ENCODE results near the gene MICAL1.

MICAL1 gene

DNA sequence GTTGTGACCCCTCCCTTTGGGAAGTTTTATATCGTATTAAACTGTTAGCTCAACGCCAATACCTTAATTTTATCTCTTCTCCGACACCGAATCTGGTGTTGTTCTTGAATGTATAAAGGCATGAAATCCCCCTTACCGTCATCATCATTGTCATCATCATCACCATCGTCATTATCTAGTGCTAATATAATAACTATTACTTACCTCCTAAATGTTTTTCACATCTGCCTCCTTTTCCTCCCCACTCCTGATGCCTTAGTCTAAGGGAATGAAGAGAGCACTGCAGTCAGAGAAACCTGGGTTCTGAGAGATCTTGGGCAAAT lies 28.1 kb upstream of the MICAL1 start:
- Histone ChIP-seq H3K4me3 (ENCODE audit: low read depth, low read length) (peak overlapping the region; percentile 70), H3K27ac (ENCODE audit: low read depth, low read length) (no peak overlapping the region), H3K79me1 (ENCODE audit: low read length) (peaks cover 5% of the 10 kb centered on the region), H3K79me2 (ENCODE audit: control insufficient read depth, insufficient read depth, low read length, poor library complexity) (peaks cover 3% of the 10 kb centered on the region), H4K8ac (ENCODE audit: low read depth, low read length) (no peak overlapping the region), H3K18ac (ENCODE audit: low read length) (no peak overlapping the region), H3K27me3 (ENCODE audit: insufficient read depth, low read length) (no peaks in the 10 kb centered on the region), H3K23ac (ENCODE audit: low read length) (no peak overlapping the region), H3K4ac (ENCODE audit: low read depth, low read length) (no peak overlapping the region), H2BK5ac (ENCODE audit: low read depth, low read length, poor library complexity) (no peak overlapping the region), H4K91ac (ENCODE audit: low read depth, low read length) (no peak overlapping the region), H3K36me3 (ENCODE audit: control insufficient read depth in 1 of 2, insufficient read depth in 2 of 2, low read length in 2 of 2) (peaks cover 0 to 6% of the 10 kb centered on the region in 2 experiments), H3K9me3 (ENCODE audit: insufficient read depth, low read depth, low read length) (no peaks in the 10 kb centered on the region), H3K4me2 (ENCODE audit: low read length) (peak overlapping the region; percentile 85), H2BK12ac (ENCODE audit: low read length) (no peak overlapping the region), H4K12ac (ENCODE audit: low read depth, low read length) (no peak overlapping the region), H2AK5ac (ENCODE audit: low read length) (no peak overlapping the region), H3K9ac (ENCODE audit: low read length) (no peak overlapping the region), H3K4me1 (ENCODE audit: control insufficient read depth in 1 of 2, insufficient read depth in 2 of 2, low read length in 2 of 2) (peaks cover 0 to 3% of the 10 kb centered on the region in 2 experiments), H2BK120ac (ENCODE audit: insufficient read depth, low read length, poor library complexity) (no peak overlapping the region), H3K14ac (ENCODE audit: low read length) (no peak overlapping the region), H2AFZ (ENCODE audit: insufficient read depth, low read length, poor library complexity) (no peak overlapping the region)
- no CpG with 5 or more reads among the region's 6 CpGs for WGBS (ENCODE audit: extremely low coverage, insufficient coverage, insufficient read length)
- no peak for DNase-seq

DNA sequence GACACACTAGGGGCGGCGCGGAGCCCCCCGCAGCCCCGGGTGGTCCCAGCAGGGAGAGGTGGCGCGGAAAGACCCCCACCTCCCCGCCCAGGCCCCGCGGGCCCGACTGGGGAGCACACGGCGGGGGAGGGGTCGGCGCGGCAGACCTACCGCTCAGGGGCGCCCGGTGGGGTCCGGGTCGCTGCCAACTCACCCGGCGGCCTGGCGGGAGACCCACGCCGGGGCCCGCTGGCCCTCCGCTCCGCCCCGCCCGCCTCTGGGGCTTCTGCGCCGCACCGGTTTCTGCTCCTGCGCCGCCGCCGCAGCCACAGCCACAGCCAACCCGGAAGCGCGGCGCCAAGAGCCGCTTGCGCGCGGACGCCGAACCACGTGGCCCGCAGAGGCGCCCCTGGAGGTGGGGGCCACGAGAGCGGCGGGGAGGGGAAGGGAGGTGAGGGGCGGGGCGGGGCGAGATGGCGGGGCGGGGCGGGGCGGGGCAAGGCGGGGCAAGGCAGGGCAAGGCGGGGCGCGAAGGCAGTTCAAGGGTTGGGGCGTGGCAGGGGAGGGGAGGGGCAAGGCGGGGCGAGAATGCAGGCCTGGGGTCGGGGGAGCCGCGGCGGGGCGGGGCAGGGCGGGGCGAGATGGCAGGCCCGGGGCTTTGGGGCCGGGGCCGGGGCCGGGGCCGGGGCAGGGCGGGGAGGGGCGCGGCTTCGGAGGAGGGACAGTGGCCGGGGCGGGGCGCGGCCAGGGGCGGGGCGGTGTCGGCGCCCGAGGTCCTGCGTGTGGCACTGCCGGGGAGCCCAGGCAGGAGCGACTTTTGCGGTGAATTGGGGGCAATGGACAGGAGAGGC lies 27.5 kb upstream of the MICAL1 start, which contains the start of gene ZBTB24:
TSS of gene ZBTB24 (minus strand) at position 315 of the 830 bp plus-strand sequence. CDS start 1,193 bp downstream, outside the sequence.
- Histone ChIP-seq H2AFZ (ENCODE audit: insufficient read depth, low read length, poor library complexity) (peak within 1 kb of the TSS; percentile 89), H2BK5ac (ENCODE audit: low read depth, low read length, poor library complexity) (peak within 1 kb of the TSS; percentile 78), H3K4me1 (ENCODE audit: control insufficient read depth in 1 of 2, insufficient read depth in 2 of 2, low read length in 2 of 2) (peaks cover 0 to 3% of the 10 kb centered on the region in 2 experiments), H3K27ac (ENCODE audit: low read depth, low read length) (no peak within 1 kb of the TSS), H3K4ac (ENCODE audit: low read depth, low read length) (peak within 1 kb of the TSS; percentile 82), H2AK5ac (ENCODE audit: low read length) (peak within 1 kb of the TSS; percentile 69), H4K91ac (ENCODE audit: low read depth, low read length) (peak within 1 kb of the TSS; percentile 77), H3K14ac (ENCODE audit: low read length) (peak within 1 kb of the TSS; percentile 84), H2BK120ac (ENCODE audit: insufficient read depth, low read length, poor library complexity) (peak within 1 kb of the TSS; percentile 76), H3K79me2 (ENCODE audit: control insufficient read depth, insufficient read depth, low read length, poor library complexity) (peaks cover 3% of the 10 kb centered on the region), H3K79me1 (ENCODE audit: low read length) (peaks cover 5% of the 10 kb centered on the region), H4K12ac (ENCODE audit: low read depth, low read length) (peak within 1 kb of the TSS; percentile 73), H3K4me3 (ENCODE audit: low read depth, low read length) (peak within 1 kb of the TSS; percentile 90), H3K9me3 (ENCODE audit: insufficient read depth, low read depth, low read length) (no peaks in the 10 kb centered on the region), H3K36me3 (ENCODE audit: control insufficient read depth in 1 of 2, insufficient read depth in 2 of 2, low read length in 2 of 2) (peaks cover 0 to 6% of the 10 kb centered on the region in 2 experiments), H2BK12ac (ENCODE audit: low read length) (no peak within 1 kb of the TSS), H4K8ac (ENCODE audit: low read depth, low read length) (peak within 1 kb of the TSS; percentile 80), H3K9ac (ENCODE audit: low read length) (peak within 1 kb of the TSS; percentile 93), H3K23ac (ENCODE audit: low read length) (no peak within 1 kb of the TSS), H3K4me2 (ENCODE audit: low read length) (peak within 1 kb of the TSS; percentile 85), H3K18ac (ENCODE audit: low read length) (peak within 1 kb of the TSS; percentile 74), H3K27me3 (ENCODE audit: insufficient read depth, low read length) (no peaks in the 10 kb centered on the region)
- WGBS (ENCODE audit: extremely low coverage, insufficient coverage, insufficient read length), result no CpG with 5 or more reads among the region's 97 CpGs
- peak; percentile 89 to 93 for DNase-seq

DNA sequence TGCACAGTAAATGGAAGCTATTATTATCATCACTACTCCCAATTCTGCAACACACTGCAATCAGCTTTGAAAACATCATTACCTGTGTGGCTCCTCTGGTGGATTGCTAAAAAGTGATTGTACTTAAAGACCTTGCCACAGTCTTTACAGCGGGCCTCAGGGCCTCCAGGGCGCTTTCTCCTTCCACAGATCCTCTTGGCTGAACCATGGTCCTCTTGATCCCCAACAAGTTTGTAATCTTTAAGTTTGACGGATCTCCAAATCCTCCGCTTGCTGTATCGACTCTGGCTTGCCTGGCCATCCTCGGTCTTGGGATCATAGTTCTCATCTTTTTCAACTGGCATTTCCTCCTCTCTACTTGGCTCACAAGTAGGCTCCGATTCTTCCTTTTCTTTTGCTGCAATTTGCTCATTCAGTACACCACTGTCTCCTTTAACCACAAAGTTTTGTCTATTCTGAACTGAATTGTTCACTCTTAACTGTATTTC lies 25.5 kb upstream of the MICAL1 start:
- no peak overlapping the region for H3K4me2 ChIP-seq (ENCODE audit: low read length)
- H2AK5ac ChIP-seq (ENCODE audit: low read length), result no peak overlapping the region
- H3K4me3 ChIP-seq (ENCODE audit: low read depth, low read length), result no peak overlapping the region
- no CpG with 5 or more reads among the region's 7 CpGs for WGBS (ENCODE audit: extremely low coverage, insufficient coverage, insufficient read length)
- H2AFZ ChIP-seq (ENCODE audit: insufficient read depth, low read length, poor library complexity), result no peak overlapping the region
- DNase-seq, result no peak
- H3K4ac ChIP-seq (ENCODE audit: low read depth, low read length), result no peak overlapping the region
- no peak overlapping the region for H3K18ac ChIP-seq (ENCODE audit: low read length)
- no peak overlapping the region for H3K27ac ChIP-seq (ENCODE audit: low read depth, low read length)
- H3K9me3 ChIP-seq (ENCODE audit: insufficient read depth, low read depth, low read length), result peaks cover 1% of the 10 kb centered on the region
- no peak overlapping the region for H3K9ac ChIP-seq (ENCODE audit: low read length)
- H4K12ac ChIP-seq (ENCODE audit: low read depth, low read length), result no peak overlapping the region
- H3K79me2 ChIP-seq (ENCODE audit: control insufficient read depth, insufficient read depth, low read length, poor library complexity), result peaks cover 3% of the 10 kb centered on the region
- H3K36me3 ChIP-seq (ENCODE audit: control insufficient read depth in 1 of 2, insufficient read depth in 2 of 2, low read length in 2 of 2), result peaks cover 3 to 12% of the 10 kb centered on the region in 2 experiments
- H3K4me1 ChIP-seq (ENCODE audit: control insufficient read depth in 1 of 2, insufficient read depth in 2 of 2, low read length in 2 of 2), result peaks cover 0 to 5% of the 10 kb centered on the region in 2 experiments
- H4K8ac ChIP-seq (ENCODE audit: low read depth, low read length), result no peak overlapping the region
- no peak overlapping the region for H2BK12ac ChIP-seq (ENCODE audit: low read length)
- no peak overlapping the region for H2BK5ac ChIP-seq (ENCODE audit: low read depth, low read length, poor library complexity)
- peaks cover 5% of the 10 kb centered on the region for H3K79me1 ChIP-seq (ENCODE audit: low read length)
- no peak overlapping the region for H3K14ac ChIP-seq (ENCODE audit: low read length)
- no peak overlapping the region for H4K91ac ChIP-seq (ENCODE audit: low read depth, low read length)
- H3K23ac ChIP-seq (ENCODE audit: low read length), result no peak overlapping the region
- no peaks in the 10 kb centered on the region for H3K27me3 ChIP-seq (ENCODE audit: insufficient read depth, low read length)
- no peak overlapping the region for H2BK120ac ChIP-seq (ENCODE audit: insufficient read depth, low read length, poor library complexity)

DNA sequence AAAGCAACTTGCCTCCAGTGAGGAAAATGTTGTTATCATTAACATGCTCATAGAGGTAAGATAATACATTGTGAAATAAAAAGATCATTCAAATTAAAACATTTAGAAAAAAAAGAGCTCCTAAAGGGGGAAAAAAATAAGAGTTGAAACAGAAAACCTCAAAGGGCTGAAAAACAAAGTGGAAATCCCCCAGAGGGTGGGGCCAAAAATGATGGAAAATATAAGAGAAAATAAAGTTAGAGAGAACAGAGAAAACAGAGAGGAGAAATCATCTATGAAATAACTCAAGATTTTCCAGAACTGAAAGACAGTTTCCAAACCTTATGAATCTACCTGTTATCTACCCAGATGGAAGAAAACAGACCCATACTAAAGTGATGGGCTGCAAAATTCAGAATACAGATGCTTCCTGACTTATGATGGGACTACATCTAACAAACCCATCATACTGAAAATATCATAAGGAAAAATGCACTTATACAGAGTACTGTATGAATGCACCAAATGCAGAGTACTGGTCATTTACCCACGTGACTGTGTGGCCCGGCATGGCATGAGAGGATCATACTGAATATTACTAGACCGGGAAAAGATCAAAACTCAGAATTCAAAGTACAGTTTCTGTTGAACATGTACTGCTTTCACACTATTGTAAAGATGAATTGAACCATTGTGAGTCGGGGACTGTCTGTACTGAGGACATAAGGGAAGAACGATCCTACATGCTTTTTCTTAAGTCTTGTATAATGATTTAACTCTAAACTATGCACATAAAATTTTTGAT lies 23.5 kb upstream of the MICAL1 start:
- H3K4me3 ChIP-seq (ENCODE audit: low read depth, low read length), result no peak overlapping the region
- H2BK5ac ChIP-seq (ENCODE audit: low read depth, low read length, poor library complexity), result no peak overlapping the region
- peaks cover 5% of the 10 kb centered on the region for H3K79me1 ChIP-seq (ENCODE audit: low read length)
- WGBS (ENCODE audit: extremely low coverage, insufficient coverage, insufficient read length), result no CpG with 5 or more reads among the region's 5 CpGs
- peaks cover 6 to 18% of the 10 kb centered on the region in 2 experiments for H3K36me3 ChIP-seq (ENCODE audit: control insufficient read depth in 1 of 2, insufficient read depth in 2 of 2, low read length in 2 of 2)
- H2AFZ ChIP-seq (ENCODE audit: insufficient read depth, low read length, poor library complexity), result no peak overlapping the region
- H3K4me1 ChIP-seq (ENCODE audit: control insufficient read depth in 1 of 2, insufficient read depth in 2 of 2, low read length in 2 of 2), result peaks cover 0 to 5% of the 10 kb centered on the region in 2 experiments
- DNase-seq, result no peak
- no peak overlapping the region for H3K4ac ChIP-seq (ENCODE audit: low read depth, low read length)
- H3K79me2 ChIP-seq (ENCODE audit: control insufficient read depth, insufficient read depth, low read length, poor library complexity), result peaks cover 3% of the 10 kb centered on the region
- no peak overlapping the region for H3K18ac ChIP-seq (ENCODE audit: low read length)
- no peak overlapping the region for H2BK12ac ChIP-seq (ENCODE audit: low read length)
- H3K9me3 ChIP-seq (ENCODE audit: insufficient read depth, low read depth, low read length), result peaks cover 1% of the 10 kb centered on the region
- no peak overlapping the region for H3K9ac ChIP-seq (ENCODE audit: low read length)
- H3K14ac ChIP-seq (ENCODE audit: low read length), result no peak overlapping the region
- H4K91ac ChIP-seq (ENCODE audit: low read depth, low read length), result no peak overlapping the region
- no peak overlapping the region for H4K12ac ChIP-seq (ENCODE audit: low read depth, low read length)
- no peak overlapping the region for H3K27ac ChIP-seq (ENCODE audit: low read depth, low read length)
- H4K8ac ChIP-seq (ENCODE audit: low read depth, low read length), result no peak overlapping the region
- no peak overlapping the region for H3K23ac ChIP-seq (ENCODE audit: low read length)
- no peak overlapping the region for H2BK120ac ChIP-seq (ENCODE audit: insufficient read depth, low read length, poor library complexity)
- no peak overlapping the region for H3K4me2 ChIP-seq (ENCODE audit: low read length)
- H2AK5ac ChIP-seq (ENCODE audit: low read length), result no peak overlapping the region
- H3K27me3 ChIP-seq (ENCODE audit: insufficient read depth, low read length), result no peaks in the 10 kb centered on the region

All from trophoblast cell (in vitro differentiated cells and primary cell).